GDM1 (cell line): ENCODE measurements around the gene NUDT14.

Experiments used
- DNase-seq: peaks from one replicate; lab custom pipeline; 2025; lab: John Stamatoyannopoulos, UW

NUDT14 gene

GRCh38 chr14:105159344-105159743, 21.8 kb downstream of the NUDT14 start:
- no peak for DNase-seq

- no peak for DNase-seq
These were observed 22.3 kb downstream of the NUDT14 start for GRCh38 chr14:105158794-105159193.

- no peak for DNase-seq
These were observed 23.2 kb downstream of the NUDT14 start for GRCh38 chr14:105157872-105158271.

DNA sequence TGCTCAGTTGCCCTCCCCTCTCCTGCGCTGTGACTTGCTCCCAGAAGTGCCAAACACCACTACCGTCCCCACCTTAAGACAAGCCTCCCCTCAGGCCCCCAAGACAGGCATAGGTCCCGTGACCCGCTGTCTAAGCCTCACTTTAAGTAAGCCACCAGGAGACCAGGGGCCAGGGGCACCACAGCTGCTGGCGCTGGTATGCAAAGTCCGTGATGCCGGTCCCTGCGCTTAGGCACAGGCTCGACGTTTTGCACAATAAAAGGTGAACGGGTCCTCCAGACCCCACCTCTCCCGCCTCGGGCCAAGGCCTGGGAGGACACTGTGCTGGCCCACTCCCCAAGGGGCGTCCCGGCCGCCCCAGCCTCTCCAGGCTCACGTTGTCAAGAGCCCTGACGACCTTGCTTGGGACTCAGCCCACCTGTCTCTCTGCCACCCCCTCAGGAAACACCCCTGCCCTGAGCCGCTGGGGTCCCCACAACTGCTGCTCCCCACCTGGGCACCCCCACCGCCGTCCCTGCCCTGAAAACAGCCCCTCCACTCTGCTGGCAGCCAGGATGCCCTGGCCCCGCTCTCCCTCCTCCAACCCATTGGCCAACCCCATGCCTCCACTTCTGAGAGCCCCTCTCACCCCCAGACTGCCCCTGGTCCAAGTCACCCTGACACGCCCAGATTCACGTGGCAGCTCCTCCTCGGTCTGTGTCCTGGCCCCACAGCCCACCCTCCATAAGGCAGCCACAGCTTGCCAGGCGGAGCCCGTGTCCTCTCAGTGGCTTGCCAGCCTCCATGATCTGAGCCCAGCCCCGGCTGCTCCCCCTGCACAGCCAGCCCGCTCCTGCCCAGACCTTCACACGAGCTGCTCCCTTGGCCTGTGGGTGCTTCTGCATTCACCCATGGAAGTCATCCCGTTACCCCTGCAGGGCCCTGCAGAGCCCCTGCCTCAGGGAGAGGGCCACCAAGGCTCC, 24.4 kb downstream of the NUDT14 start:
- no peak for DNase-seq

GRCh38 chr14:105155681-105156413, 25.3 kb downstream of the NUDT14 start:
- no peak for DNase-seq

DNA sequence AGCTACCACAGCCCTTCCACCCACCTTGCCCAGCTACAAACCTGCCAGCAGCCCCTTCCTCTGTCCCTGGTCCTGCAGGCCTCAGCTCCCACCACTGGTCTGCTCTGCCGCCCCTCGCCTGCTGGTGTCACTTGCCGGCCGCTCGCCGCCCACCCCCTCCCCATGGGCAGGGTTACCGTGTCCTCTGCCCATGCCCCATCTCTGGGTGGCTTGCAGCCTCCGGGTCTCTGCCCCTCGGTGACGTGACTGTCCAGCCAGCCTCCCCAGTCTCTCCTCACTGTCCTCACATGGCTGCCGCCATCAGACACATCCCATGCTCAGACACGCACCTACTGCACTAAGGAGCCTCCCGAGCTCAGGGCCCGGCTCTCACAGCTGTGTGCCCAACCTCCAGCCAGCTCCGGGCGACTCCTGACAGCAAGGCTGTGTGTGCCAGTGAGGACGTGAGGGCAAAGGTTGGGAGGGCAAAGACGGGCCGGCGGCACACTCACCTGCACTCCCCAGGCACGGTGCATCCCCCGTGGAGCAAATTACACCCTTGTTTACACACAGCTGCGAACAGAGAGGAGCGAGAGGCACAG, 26.0 kb downstream of the NUDT14 start:
- no peak for DNase-seq

DNA sequence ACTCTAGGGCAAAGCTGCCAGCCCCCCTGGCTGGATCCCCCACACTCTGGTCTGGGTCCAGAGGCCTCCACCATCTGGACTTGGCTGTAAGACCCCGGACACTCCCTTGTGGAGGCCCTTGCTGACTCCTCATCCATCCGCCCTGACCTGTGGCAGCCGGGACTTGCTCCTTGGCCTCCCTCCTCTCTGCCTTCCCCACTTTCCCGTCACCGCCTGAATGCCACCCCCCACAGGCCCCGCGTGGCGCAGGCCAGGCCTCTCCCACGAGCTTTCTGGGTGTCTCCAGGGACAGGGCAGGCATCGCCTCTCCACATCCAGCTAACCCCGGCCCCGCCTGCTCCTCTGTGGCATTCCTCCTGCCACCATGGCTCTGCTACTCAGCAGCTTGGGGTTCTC, 26.6 kb downstream of the NUDT14 start:
- DNase-seq = no peak

DNA sequence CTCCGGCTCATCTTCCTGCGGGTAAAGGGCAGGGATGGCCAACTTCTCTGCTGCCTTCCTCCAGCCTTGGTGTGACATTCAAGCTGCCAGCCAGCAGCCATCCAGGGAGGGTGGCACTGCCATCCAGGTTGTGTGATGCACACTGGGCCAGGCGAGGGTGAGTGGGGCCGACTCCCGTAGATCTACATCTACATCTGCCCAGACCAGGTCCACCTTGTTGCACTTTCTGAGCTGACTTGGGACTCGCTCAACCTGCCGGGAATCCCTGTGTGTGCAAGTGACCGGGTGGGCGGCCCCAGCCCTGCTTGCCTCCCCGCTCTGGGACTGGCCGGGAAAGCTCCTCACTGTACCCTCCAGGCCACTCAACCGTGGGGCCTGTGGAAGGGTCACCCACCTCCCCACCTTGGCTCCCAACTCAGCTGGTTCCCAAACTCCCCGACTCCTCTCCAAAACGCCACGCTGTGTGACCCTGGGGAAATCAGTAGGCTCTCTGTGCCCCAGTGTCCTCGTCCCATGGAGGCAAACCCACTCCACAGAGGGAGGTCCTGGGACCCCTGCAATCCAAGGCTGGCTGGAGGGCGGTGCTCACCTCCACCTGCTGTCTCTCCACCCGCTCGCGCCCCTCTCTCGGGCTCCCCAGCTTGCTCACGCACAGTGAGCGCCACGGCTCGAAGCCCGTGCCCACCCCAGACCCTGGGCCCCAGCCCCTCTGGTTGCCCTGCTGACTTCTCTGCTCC, 27.2 kb downstream of the NUDT14 start:
- DNase-seq = no peak

DNA sequence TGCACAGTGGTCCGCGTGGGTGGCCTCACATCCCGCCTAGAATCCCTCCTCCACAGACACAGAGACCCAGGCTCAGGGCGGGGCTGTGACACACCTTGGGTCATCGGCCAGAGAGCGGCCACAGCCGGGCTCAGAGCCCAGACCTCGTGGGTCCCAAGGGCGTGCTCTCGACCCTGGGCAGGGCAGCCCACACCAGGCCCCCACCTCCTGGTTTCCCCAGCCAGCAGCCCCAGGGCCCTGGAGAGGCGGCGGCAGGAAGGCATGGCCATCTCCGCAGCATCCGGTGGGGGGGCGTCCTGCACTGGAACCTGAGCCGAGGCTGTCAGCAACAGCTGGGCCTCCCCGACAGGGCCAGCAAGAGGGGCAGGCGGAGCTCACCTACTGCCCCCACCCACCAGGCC, 27.8 kb downstream of the NUDT14 start:
- no peak for DNase-seq

GRCh38 chr14:105152794-105153241, 28.3 kb downstream of the NUDT14 start:
- DNase-seq = no peak

GRCh38 chr14:105151838-105152793, 29.0 kb downstream of the NUDT14 start:
- no peak for DNase-seq

- DNase-seq = no peak
These were observed 29.9 kb downstream of the NUDT14 start for GRCh38 chr14:105151084-105151837.

DNA sequence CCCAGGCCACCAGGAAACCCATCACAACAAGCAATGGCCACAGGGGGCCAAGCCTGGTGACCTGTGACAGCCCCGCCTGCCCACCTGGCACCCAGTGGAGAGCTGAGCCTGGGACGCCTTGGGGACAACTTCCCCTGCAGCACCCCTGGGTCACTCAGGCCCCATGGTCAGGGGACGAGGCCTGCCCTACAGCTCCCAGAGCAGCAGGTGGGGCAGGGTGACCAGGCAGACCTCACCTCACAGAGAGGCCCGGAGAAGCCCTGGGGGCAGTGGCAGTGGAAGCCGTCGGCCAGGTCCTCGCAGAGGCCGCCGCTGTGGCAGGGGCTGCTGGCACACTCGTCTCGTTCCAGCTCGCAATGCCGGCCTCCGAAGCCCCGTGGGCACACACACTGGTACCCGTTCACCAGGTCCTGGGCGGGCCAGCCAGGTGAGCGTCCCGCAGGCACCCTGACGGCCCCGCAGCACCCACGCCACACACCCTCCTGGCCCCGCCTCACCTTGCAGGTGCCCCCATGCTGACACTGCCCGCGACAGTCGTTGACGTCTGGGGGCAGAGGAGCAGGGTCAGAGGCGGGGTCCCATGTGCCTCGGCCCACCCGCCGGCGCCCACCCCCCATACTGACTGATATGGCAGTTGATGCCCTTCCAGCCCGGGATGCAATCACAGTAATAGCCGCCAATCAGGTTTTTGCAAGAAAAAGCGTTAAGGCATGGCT, 30.6 kb downstream of the NUDT14 start:
- no peak for DNase-seq

- DNase-seq = no peak
These were observed 31.1 kb downstream of the NUDT14 start for GRCh38 chr14:105150026-105150367.

- DNase-seq = no peak
These were observed 31.8 kb downstream of the NUDT14 start for GRCh38 chr14:105149146-105149781.

DNA sequence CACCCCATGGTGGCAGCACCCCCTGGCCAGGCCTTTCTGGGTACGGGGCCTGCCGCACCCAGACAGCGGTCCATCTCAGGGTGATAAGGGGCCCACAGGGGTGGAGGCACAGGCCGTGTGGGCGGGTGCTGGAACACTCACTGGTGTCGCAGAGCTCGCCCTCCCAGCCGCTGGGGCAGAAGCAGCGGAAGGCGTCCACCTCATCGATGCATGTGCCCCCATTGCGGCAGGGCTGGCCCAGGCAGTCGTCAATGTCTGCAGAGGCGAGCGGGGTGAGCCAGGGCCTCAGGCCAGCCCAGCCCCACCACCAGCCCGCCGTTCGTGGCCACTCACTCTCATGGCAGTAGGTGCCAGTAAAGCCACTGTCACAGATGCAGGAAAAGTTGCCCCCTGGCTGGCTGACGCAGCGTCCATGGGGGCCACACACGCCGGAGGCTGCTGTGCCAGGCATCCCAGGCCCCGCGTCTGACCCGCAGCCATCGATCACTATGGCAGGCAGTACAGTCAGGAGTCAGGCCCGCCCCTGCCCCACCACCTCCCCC, 32.4 kb downstream of the NUDT14 start:
- DNase-seq = no peak

DNA sequence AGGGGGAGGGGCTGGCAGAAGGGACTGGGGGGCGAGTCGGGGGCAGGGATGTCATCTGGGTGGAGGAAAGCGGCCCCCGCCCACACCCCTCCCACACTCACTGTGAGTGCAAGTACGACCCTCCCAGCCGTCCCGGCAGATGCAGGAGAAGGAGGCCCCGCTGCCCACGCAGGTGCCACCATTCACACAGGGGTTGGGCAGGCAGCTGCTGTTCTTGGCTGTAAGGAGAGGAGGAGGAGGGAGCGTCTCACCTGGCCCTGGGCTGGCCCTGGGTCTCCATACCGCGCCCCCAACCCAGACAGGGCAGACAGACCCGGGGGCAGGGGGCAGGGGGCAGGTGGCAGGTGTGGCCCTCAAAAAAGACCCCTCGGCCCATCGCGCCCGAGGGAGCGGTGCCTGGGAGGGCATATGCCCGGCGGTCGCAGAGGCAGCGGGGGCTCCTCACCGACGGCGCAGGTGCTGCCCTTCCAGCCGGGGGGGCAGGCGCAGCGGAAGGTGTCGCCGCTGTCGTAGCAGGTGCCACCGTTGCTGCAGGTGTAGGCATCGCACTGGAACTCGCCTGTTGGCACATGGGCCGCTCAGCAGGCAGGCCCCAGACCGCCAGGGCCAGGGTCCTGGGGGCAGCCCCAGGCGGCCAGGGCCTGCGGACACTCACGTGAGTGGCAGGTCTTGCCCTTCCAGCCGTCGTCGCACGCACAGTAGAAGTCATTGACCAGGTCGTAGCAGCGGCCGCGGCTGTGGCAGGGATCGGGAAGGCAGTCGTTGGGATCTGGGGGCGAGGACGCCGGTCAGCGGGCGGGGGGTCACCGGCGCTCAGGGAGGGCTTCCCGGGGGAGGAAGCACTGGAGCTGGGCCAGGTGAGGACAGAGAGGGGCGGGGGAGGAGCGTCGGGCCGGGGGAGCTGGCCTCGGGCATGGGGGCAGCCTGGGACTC, 33.2 kb downstream of the NUDT14 start:
- DNase-seq = no peak
